ENCODE results near the gene TNFSF13.

DNA sequence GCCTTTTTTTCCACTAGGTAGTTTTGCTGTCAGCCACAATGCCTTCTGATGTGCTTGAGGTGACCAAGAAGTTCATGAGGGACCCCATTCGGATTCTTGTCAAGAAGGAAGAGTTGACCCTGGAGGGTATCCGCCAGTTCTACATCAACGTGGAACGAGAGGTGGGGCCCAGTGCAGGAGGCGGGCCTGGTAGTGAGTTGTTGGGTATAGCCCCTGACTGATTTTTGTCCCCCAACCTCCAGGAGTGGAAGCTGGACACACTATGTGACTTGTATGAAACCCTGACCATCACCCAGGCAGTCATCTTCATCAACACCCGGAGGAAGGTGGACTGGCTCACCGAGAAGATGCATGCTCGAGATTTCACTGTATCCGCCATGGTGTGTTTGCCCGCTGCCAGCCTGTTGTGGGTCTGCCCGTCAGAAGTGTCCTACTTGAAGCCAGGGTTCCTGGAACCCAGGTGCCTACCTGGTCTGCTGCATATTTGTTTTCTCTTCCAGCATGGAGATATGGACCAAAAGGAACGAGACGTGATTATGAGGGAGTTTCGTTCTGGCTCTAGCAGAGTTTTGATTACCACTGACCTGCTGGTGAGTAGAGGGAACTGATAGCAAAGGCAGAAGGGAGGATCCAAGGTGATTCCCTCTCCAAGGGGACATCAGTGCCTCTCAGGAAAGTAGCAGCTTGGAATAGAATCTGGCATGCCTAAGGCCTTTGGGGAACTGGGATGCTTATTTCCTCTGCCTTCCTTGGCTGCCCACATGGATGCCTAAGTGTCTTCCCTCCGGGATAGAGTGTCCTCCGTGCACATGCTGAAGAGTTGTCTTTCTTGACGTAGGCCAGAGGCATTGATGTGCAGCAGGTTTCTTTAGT is 19.0 kb downstream of the TNFSF13 start:
- TF ChIP-seq, protein P1, sequence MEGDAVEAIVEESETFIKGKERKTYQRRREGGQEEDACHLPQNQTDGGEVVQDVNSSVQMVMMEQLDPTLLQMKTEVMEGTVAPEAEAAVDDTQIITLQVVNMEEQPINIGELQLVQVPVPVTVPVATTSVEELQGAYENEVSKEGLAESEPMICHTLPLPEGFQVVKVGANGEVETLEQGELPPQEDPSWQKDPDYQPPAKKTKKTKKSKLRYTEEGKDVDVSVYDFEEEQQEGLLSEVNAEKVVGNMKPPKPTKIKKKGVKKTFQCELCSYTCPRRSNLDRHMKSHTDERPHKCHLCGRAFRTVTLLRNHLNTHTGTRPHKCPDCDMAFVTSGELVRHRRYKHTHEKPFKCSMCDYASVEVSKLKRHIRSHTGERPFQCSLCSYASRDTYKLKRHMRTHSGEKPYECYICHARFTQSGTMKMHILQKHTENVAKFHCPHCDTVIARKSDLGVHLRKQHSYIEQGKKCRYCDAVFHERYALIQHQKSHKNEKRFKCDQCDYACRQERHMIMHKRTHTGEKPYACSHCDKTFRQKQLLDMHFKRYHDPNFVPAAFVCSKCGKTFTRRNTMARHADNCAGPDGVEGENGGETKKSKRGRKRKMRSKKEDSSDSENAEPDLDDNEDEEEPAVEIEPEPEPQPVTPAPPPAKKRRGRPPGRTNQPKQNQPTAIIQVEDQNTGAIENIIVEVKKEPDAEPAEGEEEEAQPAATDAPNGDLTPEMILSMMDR (IDR thresholded peaks at IDR 0.05; ENCODE audit: low read depth, low read length), result no peak
- TF ChIP-seq EZH2phosphoT487 (IDR thresholded peaks at IDR 0.05; ENCODE audit: low read depth), result no peak
